H1 (cell line): Measurements from ENCODE around the gene TBX4. TPM values are rescaled to one million over a fixed set of nuclear protein-coding genes. Genes with fewer than 3 reads are reported as not detected.

Experiments
- CTCF ChIA-PET: fragments of 300-600 bp; sonication (Branson Sonifier 250); formaldehyde crosslinking; loops from one replicate; lab custom pipeline; 2021; ENCODE audit not compliant: partially characterized antibody; lab: Charles Lee
- POLR2A ChIA-PET: fragments of 300-600 bp; sonication (Branson Sonifier 250); formaldehyde crosslinking; loops from one replicate; lab custom pipeline; 2021; ENCODE audit warnings: inconsistent platforms; ENCODE audit not compliant: partially characterized antibody; lab: Charles Lee
- DNase-seq, 2 experiments: peaks; one replicate each; pipeline versions ENCODE4 v3.0.0 to v3.0.0-alpha.2; 2010 to 2022; ENCODE audit warnings: low spot score in 2 of 2, low read depth in 1 of 2, mixed read lengths in 1 of 2
- FAIRE-seq: peaks from 2 replicates; lab custom pipeline; 2011; peaks lifted over from hg19 to GRCh38; lab: Jason Lieb, UNC
- H2AFZ ChIP-seq: 2 replicates; pipeline ENCODE4 v1.8.1; 2012; ENCODE audit warnings: low read length, inconsistent platforms
- H2AK5ac ChIP-seq: 2 replicates; pipeline ENCODE4 v1.6.1; 2013; ENCODE audit warnings: low read depth, low read length
- H2BK120ac ChIP-seq: replicated peaks from 2 replicates; pipeline ENCODE3; 2013; ENCODE audit warnings: low read depth, low read length, inconsistent platforms
- H2BK12ac ChIP-seq: 2 replicates; pipeline ENCODE4 v1.6.1; 2013; ENCODE audit warnings: low read depth, low read length
- H2BK15ac ChIP-seq: 2 replicates; pipeline ENCODE4 v1.6.1; 2013; ENCODE audit warnings: low read length
- H2BK20ac ChIP-seq: 2 replicates; pipeline ENCODE4 v1.6.1; 2013; ENCODE audit warnings: low read length
- H2BK5ac ChIP-seq: 2 replicates; pipeline ENCODE4 v1.6.1; 2013; ENCODE audit warnings: low read depth, low read length
- H3K14ac ChIP-seq: 2 replicates; pipeline ENCODE4 v1.6.1; 2013; ENCODE audit warnings: inconsistent platforms; ENCODE audit not compliant: insufficient read length
- H3K18ac ChIP-seq: 2 replicates; pipeline ENCODE4 v1.6.1; 2013; ENCODE audit warnings: low read length; ENCODE audit errors: extremely low read depth
- H3K23ac ChIP-seq: 2 replicates; pipeline ENCODE4 v1.6.1; 2013; ENCODE audit warnings: inconsistent platforms; ENCODE audit not compliant: insufficient read length
- H3K23me2 ChIP-seq: 2 replicates; pipeline ENCODE4 v1.6.1; 2013; ENCODE audit warnings: low read depth, low read length
- H3K27ac ChIP-seq: 2 replicates; pipeline ENCODE4 v1.6.1; 2011; ENCODE audit warnings: low read depth, low read length, inconsistent platforms
- H3K27me3 ChIP-seq, 4 experiments: replicated peaks in 1 of 4; 1 replicate in 1 of 4; 2 replicates in 3 of 4; pipeline versions ENCODE4 v1.6.1 to v1.8.1; 2011 to 2013; ENCODE audit warnings: low read length in 3 of 4, mild to moderate bottlenecking in 3 of 4, inconsistent platforms in 2 of 4, mixed read lengths in 2 of 4, moderate library complexity in 1 of 4; ENCODE audit not compliant: control insufficient read depth in 3 of 4, insufficient read depth in 3 of 4; ENCODE audit errors: extremely low read depth in 1 of 4
- H3K36me3 ChIP-seq, 4 experiments: 2 replicates each; pipeline versions ENCODE4 v1.6.1 to v1.8.1; 2011 to 2013; ENCODE audit warnings: mild to moderate bottlenecking in 4 of 4, low read length in 3 of 4, moderate library complexity in 2 of 4, control low read depth in 1 of 4, inconsistent platforms in 1 of 4; ENCODE audit not compliant: insufficient read depth in 4 of 4, control insufficient read depth in 2 of 4
- H3K4ac ChIP-seq: replicated peaks from 2 replicates; pipeline ENCODE3; 2013; ENCODE audit warnings: low read length, low read depth, mixed read lengths, inconsistent platforms; ENCODE audit not compliant: insufficient read length
- H3K4me1 ChIP-seq, 4 experiments: replicated peaks in 1 of 4; 1 replicate in 1 of 4; 2 replicates in 3 of 4; pipeline versions ENCODE4 v1.6.1 to v1.8.1; 2011 to 2013; ENCODE audit warnings: low read length in 3 of 4, inconsistent platforms in 2 of 4, mixed read lengths in 1 of 4; ENCODE audit not compliant: insufficient read depth in 4 of 4, control insufficient read depth in 3 of 4
- H3K4me2 ChIP-seq, 2 experiments: 2 replicates each; pipeline versions ENCODE4 v1.6.1 to v1.8.1; 2011 to 2013; ENCODE audit warnings: low read depth in 2 of 2, low read length in 2 of 2, control low read depth in 1 of 2, inconsistent platforms in 1 of 2, mild to moderate bottlenecking in 1 of 2; ENCODE audit not compliant: insufficient read depth in 1 of 2
- H3K4me3 ChIP-seq, 4 experiments: fragments of 200-600, 300-600 bp in 1 of 4; sonication (generic), shearing (Covaris generic), sonication (Bioruptor Twin) in 1 of 4; 2 replicates each; pipeline versions ENCODE4 v1.5.1 to v1.8.1; 2011 to 2016; ENCODE audit warnings: low read length in 4 of 4, low read depth in 3 of 4, control low read depth in 2 of 4, inconsistent platforms in 2 of 4, mild to moderate bottlenecking in 2 of 4, mixed read lengths in 1 of 4, moderate library complexity in 1 of 4; ENCODE audit not compliant: insufficient read depth in 2 of 4; ENCODE audit errors: extremely low read depth in 1 of 4
- H3K56ac ChIP-seq: replicated peaks from 2 replicates; pipeline ENCODE3; 2013; ENCODE audit warnings: low read depth, mild to moderate bottlenecking, mixed read lengths, low read length, inconsistent platforms; ENCODE audit not compliant: insufficient read length
- H3K79me1 ChIP-seq: 2 replicates; pipeline ENCODE4 v1.6.1; 2013; ENCODE audit warnings: low read depth, low read length, control low read depth
- H3K79me2 ChIP-seq, 2 experiments: 2 replicates each; pipeline versions ENCODE4 v1.6.1 to v1.8.1; 2012 to 2013; ENCODE audit warnings: low read length in 2 of 2, mild to moderate bottlenecking in 2 of 2, inconsistent platforms in 1 of 2; ENCODE audit not compliant: insufficient read depth in 2 of 2, control insufficient read depth in 1 of 2
- H3K9ac ChIP-seq, 4 experiments: replicated peaks in 1 of 4; 1 replicate in 1 of 4; 2 replicates in 3 of 4; pipeline versions ENCODE4 v1.6.1 to v1.8.1; 2011 to 2013; ENCODE audit warnings: low read depth in 3 of 4, low read length in 3 of 4, control low read depth in 2 of 4, mild to moderate bottlenecking in 2 of 4, moderate library complexity in 2 of 4, inconsistent platforms in 1 of 4; ENCODE audit errors: extremely low read depth in 1 of 4
- H3K9me3 ChIP-seq, 2 experiments: 2 replicates each; pipeline versions ENCODE4 v1.6.1 to v1.8.1; 2012 to 2013; ENCODE audit warnings: mild to moderate bottlenecking in 2 of 2, moderate library complexity in 2 of 2, control low read depth in 1 of 2, inconsistent platforms in 1 of 2, low read depth in 1 of 2, low read length in 1 of 2, mixed read lengths in 1 of 2; ENCODE audit not compliant: insufficient read depth in 2 of 2
- H4K20me1 ChIP-seq, 2 experiments: replicated peaks in 1 of 2; 2 replicates each; pipeline versions ENCODE3 to v1.8.1; 2011 to 2013; ENCODE audit warnings: inconsistent platforms in 2 of 2, low read length in 2 of 2, mild to moderate bottlenecking in 1 of 2; ENCODE audit not compliant: insufficient read depth in 2 of 2, control insufficient read depth in 1 of 2
- H4K5ac ChIP-seq: 2 replicates; pipeline ENCODE4 v1.6.1; 2013; ENCODE audit warnings: low read length, low read depth, mixed read lengths, inconsistent platforms; ENCODE audit not compliant: insufficient read length
- H4K8ac ChIP-seq: 2 replicates; pipeline ENCODE4 v1.8.0; 2013; ENCODE audit warnings: mild to moderate bottlenecking, moderate library complexity, low read length, inconsistent platforms; ENCODE audit not compliant: insufficient read depth; ENCODE audit errors: extremely low read depth
- H4K91ac ChIP-seq: replicated peaks from 2 replicates; pipeline ENCODE3; 2013; ENCODE audit warnings: low read length, mixed read lengths, inconsistent platforms; ENCODE audit not compliant: insufficient read length
- EGR1 ChIP-seq: IDR thresholded peaks from 2 replicates; pipeline ENCODE4 v1.6.1; 2011; ENCODE audit warnings: low read depth, low read length, borderline replicate concordance
- EZH2 ChIP-seq: fragments of 200-600 bp; sonication (generic); IDR thresholded peaks from 2 replicates; pipeline ENCODE4 v1.7.1; 2012; ENCODE audit warnings: low read depth, mild to moderate bottlenecking, moderate library complexity, low read length, inconsistent platforms; ENCODE audit not compliant: severe bottlenecking
- KDM1A ChIP-seq: fragments of 200-600, 300-600 bp; sonication (generic); IDR thresholded peaks from 2 replicates; pipeline ENCODE4 v1.7.1; 2016; ENCODE audit warnings: mild to moderate bottlenecking, low read length, borderline replicate concordance
- NRF1 ChIP-seq: IDR thresholded peaks from 2 replicates; pipeline ENCODE4 v1.6.1; 2011; ENCODE audit warnings: mild to moderate bottlenecking, low read depth, low read length, improper control_type of control experiment
- RNF2 ChIP-seq: fragments of 200-900, 300-1000 bp; sonication (generic); IDR thresholded peaks from 2 replicates; pipeline ENCODE4 v1.7.1; 2016; ENCODE audit warnings: borderline replicate concordance, low read depth, mild to moderate bottlenecking, antibody characterized with exemption, low read length; ENCODE audit not compliant: poor library complexity, severe bottlenecking; ENCODE audit errors: missing control alignments
- SAP30 ChIP-seq: fragments of 300-600 bp; sonication (generic); IDR thresholded peaks from 2 replicates; pipeline ENCODE4 v1.7.1; 2012; ENCODE audit warnings: low read length, moderate library complexity, mild to moderate bottlenecking, inconsistent platforms; ENCODE audit not compliant: insufficient read depth, insufficient replicate concordance
- TAF7 ChIP-seq: optimal IDR thresholded peaks from 2 replicates; pipeline ENCODE3; 2011; ENCODE audit warnings: low read depth, mild to moderate bottlenecking, inconsistent platforms, low read length, moderate library complexity, borderline replicate concordance
- TEAD4 ChIP-seq: IDR thresholded peaks from 2 replicates; pipeline ENCODE4 v1.6.1; 2012; ENCODE audit warnings: low read depth, low read length, inconsistent platforms, mixed read lengths
- WGBS, 2 experiments: shearing (Covaris generic) in 1 of 2; methylation state at CpG; one replicate each; pipeline versions ENCODE4 v1.1.6 to v1.1.7; 2013 to 2015; ENCODE audit warnings: low lambda C conversion rate in 2 of 2, mixed read lengths in 2 of 2, inconsistent platforms in 1 of 2, low coverage in 1 of 2, missing lambda C conversion rate in 1 of 2; ENCODE audit not compliant: insufficient replicate concordance in 2 of 2, insufficient coverage in 1 of 2, insufficient read length in 1 of 2; ENCODE audit errors: extremely low coverage in 1 of 2, missing lambda C conversion rate in 1 of 2; 5-methylcytosine and 5-hydroxymethylcytosine counted together
- polyA plus RNA-seq, 7 experiments: library from polyadenylated mRNA; depleted of rRNA in 3 of 7; stranded (reverse) in 5 of 7; unstranded in 2 of 7; fragments of >200 nt in 5 of 7; fragments of 200-250 nt in 2 of 7; gene quantifications; 1 replicate in 5 of 7; 2 replicates in 1 of 7; 4 replicates in 1 of 7; pipeline versions ENCODE4 v1.2.1 to v1.2.3, GENCODE V29; 2011 to 2013; ENCODE audit warnings: missing spikeins in 2 of 7, mixed read lengths in 2 of 7
- total RNA-seq: library from RNA; stranded (reverse); fragmentation: NEBNext Ultra II Directional; extraction: Animal tissue kit (Norgen Biotek cat#: 25700); gene quantifications from 2 replicates; pipeline ENCODE4 v1.2.1, GENCODE V29; 2021
- TF ChIP-seq, protein P1 (sequence below), 3 experiments: IDR thresholded peaks; 1 replicate in 2 of 3; 2 replicates in 1 of 3; pipeline versions ENCODE4 v1.5.1 to v1.6.1; 2011; ENCODE audit warnings: low read length in 3 of 3, mild to moderate bottlenecking in 3 of 3, inconsistent platforms in 2 of 3, low read depth in 1 of 3, moderate library complexity in 1 of 3; ENCODE audit not compliant: insufficient read depth in 1 of 3; ENCODE audit errors: control extremely low read depth in 1 of 3
- TF ChIP-seq, protein P2 (sequence below): IDR thresholded peaks from 2 replicates; pipeline ENCODE4 v1.6.1; 2011; ENCODE audit warnings: low read length, improper control_type of control experiment

Gene TBX4
- total and polyA plus RNA-seq, 2 of the 8 experiments (the other 6 are each of a cell fraction or from before 2014, with no cell fraction given): 0.02 TPM; not detected in 1

GRCh38 chr17:61520897-61521296 is 68.7 kb downstream of the TBX4 start:
- H3K36me3 ChIP-seq: no peaks in the 10 kb centered on the region
- H3K4ac ChIP-seq: no peak overlapping the region
- no peak overlapping the region for H2AFZ ChIP-seq
- H3K4me3 ChIP-seq: no peak overlapping the region
- no peak overlapping the region for H2BK120ac ChIP-seq
- no peak overlapping the region for H4K91ac ChIP-seq
- H4K5ac ChIP-seq: no peak overlapping the region
- FAIRE-seq (no peak), DNase-seq (no peak)
- no peak overlapping the region for H2BK20ac ChIP-seq
- WGBS, 2 experiments: 94% methylated on average over 3 of the region's 3 CpGs; no CpG with 5 or more reads in 1 of the 2 experiments
- no peaks in the 10 kb centered on the region for H3K23me2 ChIP-seq
- H3K23ac ChIP-seq: no peak overlapping the region
- no peaks in the 10 kb centered on the region for H3K79me2 ChIP-seq
- H3K79me1 ChIP-seq: no peaks in the 10 kb centered on the region
- H4K20me1 ChIP-seq: no peaks in the 10 kb centered on the region
- H3K4me2 ChIP-seq: no peak overlapping the region
- H3K27me3 ChIP-seq: no peaks in the 10 kb centered on the region
- no peak overlapping the region for H4K8ac ChIP-seq
- no peak overlapping the region for H3K56ac ChIP-seq
- no peak overlapping the region for H3K27ac ChIP-seq
- H3K4me1 ChIP-seq: no peaks in the 10 kb centered on the region
- ChIA-PET POLR2A (no interaction called here), CTCF (interaction anchor here (0.7 kb wide), 1 partner anchor 93 kb away, joined by 3 read pairs; no protein-coding TSS in a partner anchor)
- no peak overlapping the region for H2AK5ac ChIP-seq
- no peak overlapping the region for H3K14ac ChIP-seq
- no peak overlapping the region for H3K18ac ChIP-seq
- no peak overlapping the region for H2BK12ac ChIP-seq
- no peak overlapping the region for H2BK5ac ChIP-seq
- H3K9me3 ChIP-seq: no peaks in the 10 kb centered on the region
- no peak overlapping the region for H3K9ac ChIP-seq
- H2BK15ac ChIP-seq: no peak overlapping the region
- TF ChIP-seq NRF1 (no peak), EZH2 (no peak), TEAD4 (no peak), EGR1 (no peak), TAF7 (no peak), SAP30 (no peak), RNF2 (no peak), KDM1A (no peak)
- TF ChIP-seq, protein P1, sequence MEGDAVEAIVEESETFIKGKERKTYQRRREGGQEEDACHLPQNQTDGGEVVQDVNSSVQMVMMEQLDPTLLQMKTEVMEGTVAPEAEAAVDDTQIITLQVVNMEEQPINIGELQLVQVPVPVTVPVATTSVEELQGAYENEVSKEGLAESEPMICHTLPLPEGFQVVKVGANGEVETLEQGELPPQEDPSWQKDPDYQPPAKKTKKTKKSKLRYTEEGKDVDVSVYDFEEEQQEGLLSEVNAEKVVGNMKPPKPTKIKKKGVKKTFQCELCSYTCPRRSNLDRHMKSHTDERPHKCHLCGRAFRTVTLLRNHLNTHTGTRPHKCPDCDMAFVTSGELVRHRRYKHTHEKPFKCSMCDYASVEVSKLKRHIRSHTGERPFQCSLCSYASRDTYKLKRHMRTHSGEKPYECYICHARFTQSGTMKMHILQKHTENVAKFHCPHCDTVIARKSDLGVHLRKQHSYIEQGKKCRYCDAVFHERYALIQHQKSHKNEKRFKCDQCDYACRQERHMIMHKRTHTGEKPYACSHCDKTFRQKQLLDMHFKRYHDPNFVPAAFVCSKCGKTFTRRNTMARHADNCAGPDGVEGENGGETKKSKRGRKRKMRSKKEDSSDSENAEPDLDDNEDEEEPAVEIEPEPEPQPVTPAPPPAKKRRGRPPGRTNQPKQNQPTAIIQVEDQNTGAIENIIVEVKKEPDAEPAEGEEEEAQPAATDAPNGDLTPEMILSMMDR (IDR thresholded peaks at IDR 0.05; ENCODE audit: control extremely low read depth in 1 of 3, insufficient read depth in 1 of 3, low read depth in 1 of 3, low read length in 3 of 3): no peak
- TF ChIP-seq, protein P2, sequence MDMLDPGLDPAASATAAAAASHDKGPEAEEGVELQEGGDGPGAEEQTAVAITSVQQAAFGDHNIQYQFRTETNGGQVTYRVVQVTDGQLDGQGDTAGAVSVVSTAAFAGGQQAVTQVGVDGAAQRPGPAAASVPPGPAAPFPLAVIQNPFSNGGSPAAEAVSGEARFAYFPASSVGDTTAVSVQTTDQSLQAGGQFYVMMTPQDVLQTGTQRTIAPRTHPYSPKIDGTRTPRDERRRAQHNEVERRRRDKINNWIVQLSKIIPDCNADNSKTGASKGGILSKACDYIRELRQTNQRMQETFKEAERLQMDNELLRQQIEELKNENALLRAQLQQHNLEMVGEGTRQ: no peak
